HEK293T (cell line): ENCODE data around the gene ARL3.

ENCODE experiments used
- CTCF ChIA-PET: fragments of 350-600 bp; formaldehyde crosslinking; extraction: SDS; loops from one replicate; lab custom pipeline; 2021; ENCODE audit warnings: antibody characterized with exemption, inconsistent platforms; lab: Yijun Ruan, JAX
- POLR2A ChIA-PET: fragments of 350-600 bp; formaldehyde crosslinking; extraction: SDS; loops from one replicate; lab custom pipeline; 2020; ENCODE audit warnings: antibody characterized with exemption, inconsistent platforms; lab: Yijun Ruan, JAX
- DNase-seq: peaks from one replicate; pipeline ENCODE4 v3.0.0; 2012; ENCODE audit warnings: mixed read lengths; ENCODE audit errors: extremely low spot score
- ARNT ChIP-seq: fragments of 450-650 bp; IDR thresholded peaks from 2 replicates; pipeline ENCODE4 v1.6.1; 2017; ENCODE audit warnings: mild to moderate bottlenecking
- BHLHE40 ChIP-seq: fragments of 450-650 bp; IDR thresholded peaks from 2 replicates; pipeline ENCODE4 v1.6.1; 2016; ENCODE audit warnings: mild to moderate bottlenecking, moderate library complexity, borderline replicate concordance
- CTBP1 ChIP-seq: fragments of 450-650 bp; IDR thresholded peaks from 2 replicates; pipeline ENCODE4 v1.6.1; 2016; ENCODE audit warnings: borderline replicate concordance
- ELF4 ChIP-seq: fragments of 450-650 bp; IDR thresholded peaks from 2 replicates; pipeline ENCODE4 v1.6.1; 2017; ENCODE audit warnings: antibody characterized with exemption
- FOXA1 ChIP-seq: fragments of 450-650 bp; IDR thresholded peaks from 2 replicates; pipeline ENCODE4 v1.6.1; 2016; ENCODE audit warnings: mild to moderate bottlenecking
- FOXK2 ChIP-seq: fragments of 450-650 bp; IDR thresholded peaks from 2 replicates; pipeline ENCODE4 v1.6.1; 2016; ENCODE audit warnings: mild to moderate bottlenecking
- FOXM1 ChIP-seq: fragments of 450-650 bp; IDR thresholded peaks from 2 replicates; pipeline ENCODE4 v1.6.1; 2017; ENCODE audit warnings: mild to moderate bottlenecking, borderline replicate concordance
- HDGF ChIP-seq: fragments of 450-650 bp; IDR thresholded peaks from 2 replicates; pipeline ENCODE4 v1.6.1; 2017; ENCODE audit warnings: antibody characterized with exemption, borderline replicate concordance
- L3MBTL2 ChIP-seq: fragments of 450-650 bp; conservative IDR thresholded peaks from 2 replicates; pipeline ENCODE4 v1.6.1; 2016; ENCODE audit warnings: mild to moderate bottlenecking
- LEF1 ChIP-seq: fragments of 450-650 bp; IDR thresholded peaks from 2 replicates; pipeline ENCODE4 v1.6.1; 2017; ENCODE audit warnings: mild to moderate bottlenecking, borderline replicate concordance
- NFRKB ChIP-seq: fragments of 450-650 bp; IDR thresholded peaks from 2 replicates; pipeline ENCODE4 v1.6.1; 2016; ENCODE audit warnings: mild to moderate bottlenecking, moderate library complexity
- PKNOX1 ChIP-seq: fragments of 450-650 bp; IDR thresholded peaks from 2 replicates; pipeline ENCODE4 v1.6.1; 2016
- SP1 ChIP-seq: fragments of 450-650 bp; IDR thresholded peaks from 2 replicates; pipeline ENCODE4 v1.6.1; 2017
- SUZ12 ChIP-seq: fragments of 450-650 bp; IDR thresholded peaks from 2 replicates; pipeline ENCODE4 v1.6.1; 2016; ENCODE audit warnings: mild to moderate bottlenecking
- TARDBP ChIP-seq: fragments of 450-650 bp; IDR thresholded peaks from 2 replicates; pipeline ENCODE4 v1.6.1; 2016
- ZNF384 ChIP-seq: fragments of 450-650 bp; IDR thresholded peaks from 2 replicates; pipeline ENCODE4 v1.6.1; 2016

Gene ARL3

GRCh38 chr10:102648889-102649796, 65.1 kb downstream of the ARL3 start:
- CTCF ChIA-PET, result no interaction called here
- POLR2A ChIA-PET, result interaction anchor here (1.0 kb wide), 1 partner anchor 12 kb away, joined by 3 read pairs; no protein-coding TSS in a partner anchor
- DNase-seq, result no peak
- TF ChIP-seq FOXK2 (no peak), SUZ12 (no peak), ELF4 (no peak)

GRCh38 chr10:102648269-102648888, 65.8 kb downstream of the ARL3 start:
- POLR2A ChIA-PET, result no interaction called here
- CTCF ChIA-PET, result no interaction called here

GRCh38 chr10:102647443-102648268, 66.5 kb downstream of the ARL3 start:
- TF ChIP-seq PKNOX1 (no peak), FOXM1 (no peak), LEF1 (no peak), BHLHE40 (no peak), NFRKB (no peak), CTBP1 (no peak), ELF4 (no peak)
- POLR2A ChIA-PET, result no interaction called here
- CTCF ChIA-PET, result interaction anchor here (1.3 kb wide), 1 partner anchor 22 kb away, joined by 4 read pairs; no protein-coding TSS in a partner anchor
- DNase-seq, result no peak

More at GRCh38 chr10:102648269-102648888, 65.8 kb downstream of the ARL3 start:
- TF ChIP-seq FOXM1 (no peak), HDGF (no peak), LEF1 (no peak), ELF4 (no peak), L3MBTL2 (no peak), ARNT (no peak), FOXA1 (no peak), BHLHE40 (no peak), ZNF384 (no peak), FOXK2 (no peak), CTBP1 (no peak), PKNOX1 (no peak), NFRKB (no peak), TARDBP (no peak)
- no peak for DNase-seq

GRCh38 chr10:102646610-102647442, 67.4 kb downstream of the ARL3 start:
- DNase-seq, result no peak
- no peak for TF ChIP-seq BHLHE40
- TF ChIP-seq FOXK2, result no peak
- TF ChIP-seq SP1, result no peak
- TF ChIP-seq LEF1, result no peak
- no peak for TF ChIP-seq ZNF384
- no peak for TF ChIP-seq TARDBP
- no peak for TF ChIP-seq FOXA1
- no peak for TF ChIP-seq ARNT
- TF ChIP-seq CTBP1, result no peak
- no peak for TF ChIP-seq HDGF
- TF ChIP-seq NFRKB, result no peak
- no peak for TF ChIP-seq FOXM1
- TF ChIP-seq PKNOX1, result no peak; the same call in 1 of the 2 replicates
- TF ChIP-seq L3MBTL2, result no peak
- no peak for TF ChIP-seq SUZ12
- no peak for TF ChIP-seq ELF4
- POLR2A ChIA-PET, result interaction anchor here (0.6 to 3.1 kb wide), 13 partner anchors 7 to 470 kb away, joined by 3 to 24 read pairs (median 3); partner anchors contain the start of gene ARL3
- CTCF ChIA-PET, result interaction anchor here (1.3 kb wide), 1 partner anchor 23 kb away, joined by 4 read pairs; no protein-coding TSS in a partner anchor
